OCI-LY7 (cell line): ENCODE results near the gene ROPN1L. TPM values are rescaled to one million over a fixed set of nuclear protein-coding genes. Genes with fewer than 3 reads are reported as not detected.

Source experiments
- BruUV-seq: library from RNA; stranded (reverse); fragments of 400-500 nt; replicated peaks from 2 replicates; lab custom pipeline; 2021; lab: Mats Ljungman, UMichigan
- CTCF ChIA-PET: fragments of 300-600 bp; sonication (Branson Sonifier 250); formaldehyde crosslinking; loops from one replicate; lab custom pipeline; 2022; ENCODE audit warnings: antibody characterized with exemption; ENCODE audit not compliant: unreplicated experiment; lab: Charles Lee
- POLR2A ChIA-PET: fragments of 300-600 bp; sonication (Branson Sonifier 250); formaldehyde crosslinking; loops from one replicate; lab custom pipeline; 2022; ENCODE audit warnings: antibody characterized with exemption; lab: Charles Lee
- DNase-seq: peaks from one replicate; pipeline ENCODE4 v3.0.0-alpha.2; 2015; ENCODE audit warnings: low spot score
- H2AFZ ChIP-seq: fragments of 200-600 bp; sonication (generic), shearing (Covaris generic); 2 replicates; pipeline ENCODE4 v1.6.1; 2014; ENCODE audit warnings: mild to moderate bottlenecking, antibody characterized with exemption, low read length, moderate library complexity
- H3K27ac ChIP-seq: fragments of 200-600 bp; sonication (generic); 2 replicates; pipeline ENCODE4 v1.5.1; 2014; ENCODE audit warnings: mixed run types, low read depth, mild to moderate bottlenecking, moderate library complexity, low read length, inconsistent platforms; ENCODE audit not compliant: poor library complexity, severe bottlenecking
- H3K36me3 ChIP-seq: fragments of 200-600 bp; sonication (generic); 2 replicates; pipeline ENCODE4 v1.6.1; 2014; ENCODE audit warnings: mild to moderate bottlenecking, antibody characterized with exemption, low read length, moderate library complexity, mixed read lengths; ENCODE audit not compliant: insufficient read depth
- H3K4me1 ChIP-seq: fragments of 200-600 bp; sonication (generic); 2 replicates; pipeline ENCODE4 v1.5.1; 2014; ENCODE audit warnings: mild to moderate bottlenecking, low read length; ENCODE audit not compliant: insufficient read depth, poor library complexity, severe bottlenecking
- H3K4me2 ChIP-seq: fragments of 200-600 bp; sonication (generic); 2 replicates; pipeline ENCODE4 v1.6.1; 2014; ENCODE audit warnings: mild to moderate bottlenecking, low read length
- H3K4me3 ChIP-seq: fragments of 200-600 bp; sonication (generic); 2 replicates; pipeline ENCODE4 v1.5.1; 2014; ENCODE audit warnings: mild to moderate bottlenecking, low read depth, low read length; ENCODE audit not compliant: poor library complexity, severe bottlenecking
- H3K79me2 ChIP-seq: fragments of 200-600 bp; sonication (generic); 2 replicates; pipeline ENCODE4 v1.6.1; 2016; ENCODE audit warnings: low read depth, mild to moderate bottlenecking, low read length, moderate library complexity, mixed read lengths; ENCODE audit not compliant: insufficient read depth
- H3K9me2 ChIP-seq: fragments of 200-600 bp; sonication (generic); 2 replicates; pipeline ENCODE4 v1.6.1; 2016; ENCODE audit warnings: mild to moderate bottlenecking, low read length, mixed read lengths; ENCODE audit not compliant: insufficient read depth
- H3K9me3 ChIP-seq: fragments of 200-600 bp; sonication (generic); 2 replicates; pipeline ENCODE4 v1.6.1; 2014; ENCODE audit warnings: mild to moderate bottlenecking, mixed run types, low read length, mixed read lengths
- H4K20me1 ChIP-seq: fragments of 200-600 bp; sonication (generic); 2 replicates; pipeline ENCODE4 v1.6.1; 2014; ENCODE audit warnings: mild to moderate bottlenecking, antibody characterized with exemption, low read length, moderate library complexity, mixed read lengths; ENCODE audit not compliant: insufficient read depth
- EZH2phosphoT487 ChIP-seq: fragments of 200-600 bp; sonication (generic); IDR thresholded peaks from 2 replicates; pipeline ENCODE4 v1.6.1; 2018; ENCODE audit warnings: low read depth, borderline replicate concordance, mild to moderate bottlenecking, mixed run types, antibody characterized with exemption, low read length, moderate library complexity, mixed read lengths
- intact Hi-C: fragments of 100-400 bp; cut with micrococcal nuclease; formaldehyde crosslinking; loops from one replicate; pipeline ENCODE4 v1.10.0; 2022; ENCODE audit not compliant: unreplicated experiment
- total RNA-seq, 2 experiments: library from RNA; depleted of rRNA in 1 of 2; stranded (reverse); fragments of >200 nt in 1 of 2; shearing (Covaris generic) in 1 of 2; gene quantifications; 2 replicates each; pipeline ENCODE4 v1.2.3, GENCODE V29; 2014 to 2022
- TF ChIP-seq, protein P1 (sequence below): fragments of 200-600 bp; sonication (generic); conservative IDR thresholded peaks from 2 replicates; pipeline ENCODE4 v1.5.1; 2014; ENCODE audit warnings: mild to moderate bottlenecking, antibody characterized with exemption, low read length, moderate library complexity, mixed read lengths

The ROPN1L gene
- total RNA-seq, 2 experiments from 2014 or later = 0.35 to 0.36 TPM

DNA sequence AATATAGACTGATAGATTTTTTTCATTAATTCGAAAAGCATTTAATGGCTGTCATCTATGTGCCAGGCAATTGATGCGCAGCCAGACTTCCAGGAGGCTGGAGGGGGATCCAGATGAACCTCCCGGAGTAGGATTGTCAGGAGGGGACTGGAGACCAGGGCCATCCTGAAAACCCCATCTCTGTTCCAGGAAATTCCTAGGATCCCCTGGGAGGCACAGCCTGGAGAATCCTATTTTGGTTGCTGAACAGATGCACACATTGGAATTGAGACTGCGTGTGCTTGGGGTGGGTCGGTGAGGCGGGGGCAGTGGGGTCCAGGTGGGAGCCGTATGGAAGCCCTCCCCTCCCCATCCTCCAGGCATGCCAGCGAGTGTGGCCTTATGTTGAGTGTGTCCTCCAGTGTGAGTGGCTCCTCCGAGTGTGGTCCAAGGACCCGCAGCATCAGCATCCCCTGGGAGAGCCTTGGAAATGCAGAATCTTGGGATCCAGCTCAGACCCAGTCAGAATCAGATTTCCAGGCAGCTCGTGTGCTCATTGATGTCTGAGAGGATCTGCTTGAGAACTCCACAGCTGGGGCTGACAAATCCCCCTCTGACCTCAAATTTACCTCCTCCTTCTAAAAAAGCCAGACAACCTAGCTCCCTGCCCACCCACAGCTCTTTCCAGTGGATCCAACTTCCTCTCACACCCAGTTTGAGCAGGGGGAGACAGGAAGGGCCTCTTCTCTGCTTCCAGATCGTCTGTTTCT is 38.7 kb downstream of the ROPN1L start:
- no peak for DNase-seq

DNA sequence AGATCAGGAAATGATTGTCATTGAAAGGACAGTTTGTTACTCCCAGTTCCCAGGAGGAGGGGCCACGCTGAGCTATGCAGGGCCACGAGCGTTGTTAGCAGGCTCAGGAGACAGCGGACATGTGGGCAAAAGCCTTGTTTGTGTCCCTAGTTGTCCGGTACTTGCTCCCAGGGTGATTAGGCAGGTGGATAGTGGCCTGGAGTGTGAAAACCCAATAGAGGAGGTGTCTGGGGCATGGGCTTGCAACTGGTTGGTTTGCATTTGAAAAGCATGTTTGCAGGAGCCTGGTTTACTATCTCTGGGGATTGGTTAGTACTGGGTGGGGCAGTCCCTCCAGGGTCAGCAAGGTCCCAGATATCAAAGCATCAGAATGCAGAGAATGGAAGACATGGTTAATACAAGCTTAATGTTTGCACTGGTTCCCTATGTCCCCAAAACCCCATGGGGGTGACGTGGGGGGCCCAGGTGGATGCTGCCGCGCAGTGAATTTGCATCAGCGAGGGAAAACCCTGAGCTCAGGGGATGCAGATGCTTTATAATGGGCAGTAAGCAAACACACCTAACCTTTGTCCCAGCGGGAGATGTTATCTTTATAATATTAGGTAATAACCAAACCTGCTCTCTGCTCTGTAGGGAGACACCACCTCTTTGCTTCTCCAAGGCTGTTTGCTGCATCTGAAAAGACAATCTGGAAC is 39.7 kb downstream of the ROPN1L start:
- no peak overlapping the region for H3K4me3 ChIP-seq
- ChIA-PET CTCF (no interaction called here), POLR2A (no interaction called here)
- TF ChIP-seq EZH2phosphoT487 = no peak
- TF ChIP-seq, protein P1, sequence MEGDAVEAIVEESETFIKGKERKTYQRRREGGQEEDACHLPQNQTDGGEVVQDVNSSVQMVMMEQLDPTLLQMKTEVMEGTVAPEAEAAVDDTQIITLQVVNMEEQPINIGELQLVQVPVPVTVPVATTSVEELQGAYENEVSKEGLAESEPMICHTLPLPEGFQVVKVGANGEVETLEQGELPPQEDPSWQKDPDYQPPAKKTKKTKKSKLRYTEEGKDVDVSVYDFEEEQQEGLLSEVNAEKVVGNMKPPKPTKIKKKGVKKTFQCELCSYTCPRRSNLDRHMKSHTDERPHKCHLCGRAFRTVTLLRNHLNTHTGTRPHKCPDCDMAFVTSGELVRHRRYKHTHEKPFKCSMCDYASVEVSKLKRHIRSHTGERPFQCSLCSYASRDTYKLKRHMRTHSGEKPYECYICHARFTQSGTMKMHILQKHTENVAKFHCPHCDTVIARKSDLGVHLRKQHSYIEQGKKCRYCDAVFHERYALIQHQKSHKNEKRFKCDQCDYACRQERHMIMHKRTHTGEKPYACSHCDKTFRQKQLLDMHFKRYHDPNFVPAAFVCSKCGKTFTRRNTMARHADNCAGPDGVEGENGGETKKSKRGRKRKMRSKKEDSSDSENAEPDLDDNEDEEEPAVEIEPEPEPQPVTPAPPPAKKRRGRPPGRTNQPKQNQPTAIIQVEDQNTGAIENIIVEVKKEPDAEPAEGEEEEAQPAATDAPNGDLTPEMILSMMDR = no peak
- H3K27ac ChIP-seq = no peak overlapping the region
- no peak overlapping the region for H3K4me2 ChIP-seq
- intact Hi-C loops = no loop called here
- no peaks in the 10 kb centered on the region for H3K36me3 ChIP-seq
- H3K9me2 ChIP-seq = no peaks in the 10 kb centered on the region
- BruUV-seq = no TSS peak
- no peak overlapping the region for H2AFZ ChIP-seq
- H4K20me1 ChIP-seq = no peaks in the 10 kb centered on the region
- H3K9me3 ChIP-seq = no peaks in the 10 kb centered on the region
- no peak for DNase-seq
- no peaks in the 10 kb centered on the region for H3K79me2 ChIP-seq
- no peaks in the 10 kb centered on the region for H3K4me1 ChIP-seq

More for the DNA sequence above, 38.7 kb downstream of the ROPN1L start:
- no peaks in the 10 kb centered on the region for H3K79me2 ChIP-seq
- intact Hi-C loops = no loop called here
- H4K20me1 ChIP-seq = no peaks in the 10 kb centered on the region
- no peak overlapping the region for H3K4me2 ChIP-seq
- H3K4me3 ChIP-seq = no peak overlapping the region
- H3K36me3 ChIP-seq = no peaks in the 10 kb centered on the region
- H2AFZ ChIP-seq = no peak overlapping the region
- no peaks in the 10 kb centered on the region for H3K4me1 ChIP-seq
- TF ChIP-seq EZH2phosphoT487 = no peak
- TF ChIP-seq, protein P1 = no peak
- CTCF ChIA-PET = no interaction called here
- no peak overlapping the region for H3K27ac ChIP-seq
- POLR2A ChIA-PET = interaction anchor here (0.6 kb wide), 1 partner anchor 113 kb away, joined by 7 read pairs; no protein-coding TSS in a partner anchor
- no peaks in the 10 kb centered on the region for H3K9me3 ChIP-seq
- BruUV-seq = no TSS peak
- H3K9me2 ChIP-seq = no peaks in the 10 kb centered on the region
